Loucy (cell line): ENCODE measurements around the gene GAS2.

ENCODE experiments used
- CTCF ChIP-seq: fragments of 200-600 bp; sonication (generic); conservative IDR thresholded peaks from 2 replicates; pipeline ENCODE4 v1.5.1; 2014; ENCODE audit warnings: mild to moderate bottlenecking, antibody characterized with exemption, low read length
- EZH2phosphoT487 ChIP-seq: fragments of 200-600 bp; IDR thresholded peaks from 2 replicates; pipeline ENCODE4 v1.6.1; 2018; ENCODE audit warnings: antibody characterized with exemption, mild to moderate bottlenecking, moderate library complexity, borderline replicate concordance

DNA sequence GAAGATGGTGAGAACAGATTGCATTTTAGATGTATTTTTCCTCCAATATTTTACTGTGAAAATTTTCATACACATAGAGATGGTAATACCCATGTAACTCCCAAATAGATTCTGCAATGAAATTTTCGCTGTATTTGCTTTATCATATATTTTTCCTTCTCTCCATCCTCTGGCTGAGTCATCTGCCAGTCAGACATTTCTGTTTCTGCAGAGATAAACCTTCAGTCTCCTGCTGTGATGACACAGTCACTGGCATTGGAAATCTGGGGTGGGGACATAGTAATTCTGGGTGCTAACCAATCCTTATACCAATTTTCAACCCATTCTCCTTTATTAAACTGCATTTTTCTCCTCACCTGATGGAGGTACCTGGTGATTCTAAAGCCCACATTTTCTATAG, 129.5 kb downstream of the GAS2 start:
- TF ChIP-seq CTCF: no peak
- TF ChIP-seq EZH2phosphoT487: no peak
